Measurements from ENCODE around the gene CDH23. TPM values are rescaled to one million over a fixed set of nuclear protein-coding genes. Genes with fewer than 3 reads are reported as not detected.

Gene CDH23
- total RNA-seq, 2 donors from 2014 or later, result 0.06 TPM; not detected in 1

GRCh38 chr10:71426058-71426605 lies 29.4 kb downstream of the CDH23 start:
- Mint-ChIP-seq H3K36me3 (no peaks in the 10 kb centered on the region), H3K9me3 (no peaks in the 10 kb centered on the region), H3K27me3 (peaks cover 0 to 17% of the 10 kb centered on the region in 2 donors), H3K27ac (no peak overlapping the region), H3K4me3 (no peak overlapping the region), H3K4me1 (ENCODE audit: low read depth in 2 of 2) (no peaks in the 10 kb centered on the region)
- ATAC-seq (no peak), DNase-seq (ENCODE audit: low spot score) (no peak)

- H3K27me3 Mint-ChIP-seq, result peaks cover 0 to 20% of the 10 kb centered on the region in 2 donors
- ATAC-seq (no peak), DNase-seq (ENCODE audit: low spot score) (no peak)
- no peaks in the 10 kb centered on the region for H3K9me3 Mint-ChIP-seq
- H3K27ac Mint-ChIP-seq, result no peak overlapping the region
- no peaks in the 10 kb centered on the region for H3K36me3 Mint-ChIP-seq
- H3K4me3 Mint-ChIP-seq, result no peak overlapping the region
- H3K4me1 Mint-ChIP-seq (ENCODE audit: low read depth in 2 of 2), result peaks cover 3 to 4% of the 10 kb centered on the region in 2 donors
These were observed 30.5 kb downstream of the CDH23 start for GRCh38 chr10:71427246-71427645.

GRCh38 chr10:71429304-71429703 lies 32.6 kb downstream of the CDH23 start:
- H3K36me3 Mint-ChIP-seq, result no peaks in the 10 kb centered on the region
- H3K27me3 Mint-ChIP-seq, result peaks cover 0 to 21% of the 10 kb centered on the region in 2 donors
- peaks cover 13 to 14% of the 10 kb centered on the region in 2 donors for H3K4me1 Mint-ChIP-seq (ENCODE audit: low read depth in 2 of 2)
- ATAC-seq (no peak), DNase-seq (ENCODE audit: low spot score) (no peak)
- H3K9me3 Mint-ChIP-seq, result no peaks in the 10 kb centered on the region
- H3K4me3 Mint-ChIP-seq, result no peak overlapping the region
- no peak overlapping the region for H3K27ac Mint-ChIP-seq

- Mint-ChIP-seq H3K4me1 (ENCODE audit: low read depth in 2 of 2) (peaks cover 16 to 17% of the 10 kb centered on the region in 2 donors), H3K27ac (no peak overlapping the region), H3K9me3 (no peaks in the 10 kb centered on the region), H3K36me3 (no peaks in the 10 kb centered on the region), H3K4me3 (no peak overlapping the region), H3K27me3 (peaks cover 0 to 17% of the 10 kb centered on the region in 2 donors)
- DNase-seq (ENCODE audit: low spot score) (no peak), ATAC-seq (no peak)
These were observed 33.2 kb downstream of the CDH23 start for GRCh38 chr10:71429929-71430328.

GRCh38 chr10:71431239-71432100 lies 34.8 kb downstream of the CDH23 start:
- ATAC-seq (no peak), DNase-seq (ENCODE audit: low spot score) (no peak)
- Mint-ChIP-seq H3K4me3 (no peak overlapping the region), H3K4me1 (ENCODE audit: low read depth in 2 of 2) (peaks cover 22 to 23% of the 10 kb centered on the region in 2 donors), H3K27ac (no peak overlapping the region), H3K36me3 (no peaks in the 10 kb centered on the region), H3K9me3 (no peaks in the 10 kb centered on the region), H3K27me3 (peaks cover 0 to 16% of the 10 kb centered on the region in 2 donors)

- Mint-ChIP-seq H3K4me3 (peak overlapping the region; percentile 1), H3K4me1 (ENCODE audit: low read depth in 2 of 2) (peaks cover 22 to 23% of the 10 kb centered on the region in 2 donors), H3K36me3 (no peaks in the 10 kb centered on the region), H3K27ac (no peak overlapping the region), H3K27me3 (peaks cover 0 to 16% of the 10 kb centered on the region in 2 donors), H3K9me3 (no peaks in the 10 kb centered on the region)
- ATAC-seq (no peak), DNase-seq (ENCODE audit: low spot score) (no peak)
These were observed 35.6 kb downstream of the CDH23 start for GRCh38 chr10:71432101-71432905.

GRCh38 chr10:71432956-71433767 lies 36.4 kb downstream of the CDH23 start:
- no peak for DNase-seq (ENCODE audit: low spot score)
- H3K4me1 Mint-ChIP-seq (ENCODE audit: low read depth in 2 of 2), result peaks cover 22 to 23% of the 10 kb centered on the region in 2 donors

GRCh38 chr10:71433768-71434744 lies 37.3 kb downstream of the CDH23 start:
- Mint-ChIP-seq H3K36me3 (no peaks in the 10 kb centered on the region), H3K27ac (no peak overlapping the region), H3K9me3 (no peaks in the 10 kb centered on the region), H3K4me3 (no peak overlapping the region), H3K4me1 (ENCODE audit: low read depth in 2 of 2) (peaks cover 22 to 23% of the 10 kb centered on the region in 2 donors), H3K27me3 (peaks cover 0 to 14% of the 10 kb centered on the region in 2 donors)
- ATAC-seq (peak; percentile 52 to 67), DNase-seq (ENCODE audit: low spot score) (no peak)

More at GRCh38 chr10:71432956-71433767, 36.4 kb downstream of the CDH23 start:
- Mint-ChIP-seq H3K27ac (no peak overlapping the region), H3K27me3 (peaks cover 0 to 16% of the 10 kb centered on the region in 2 donors), H3K9me3 (no peaks in the 10 kb centered on the region), H3K36me3 (no peaks in the 10 kb centered on the region), H3K4me3 (no peak overlapping the region)
- no peak for ATAC-seq

GRCh38 chr10:71434760-71435394 lies 38.2 kb downstream of the CDH23 start:
- DNase-seq (ENCODE audit: low spot score), result no peak
- no peaks in the 10 kb centered on the region for H3K36me3 Mint-ChIP-seq
- H3K9me3 Mint-ChIP-seq, result no peaks in the 10 kb centered on the region
- peaks cover 22 to 23% of the 10 kb centered on the region in 2 donors for H3K4me1 Mint-ChIP-seq (ENCODE audit: low read depth in 2 of 2)
- ATAC-seq, result no peak
- no peak overlapping the region for H3K4me3 Mint-ChIP-seq
- no peak overlapping the region for H3K27ac Mint-ChIP-seq
- peaks cover 0 to 8% of the 10 kb centered on the region in 2 donors for H3K27me3 Mint-ChIP-seq

- H3K36me3 Mint-ChIP-seq, result no peaks in the 10 kb centered on the region
These were observed 39.0 kb downstream of the CDH23 start for GRCh38 chr10:71435571-71436267.

GRCh38 chr10:71436268-71437125 lies 39.8 kb downstream of the CDH23 start:
- no peak for DNase-seq (ENCODE audit: low spot score)
- H3K9me3 Mint-ChIP-seq, result no peaks in the 10 kb centered on the region
- peaks cover 0 to 8% of the 10 kb centered on the region in 2 donors for H3K27me3 Mint-ChIP-seq
- ATAC-seq, result no peak
- H3K4me1 Mint-ChIP-seq (ENCODE audit: low read depth in 2 of 2), result peaks cover 22 to 23% of the 10 kb centered on the region in 2 donors
- H3K4me3 Mint-ChIP-seq, result no peak overlapping the region
- no peak overlapping the region for H3K27ac Mint-ChIP-seq
- no peaks in the 10 kb centered on the region for H3K36me3 Mint-ChIP-seq

More at GRCh38 chr10:71435571-71436267, 39.0 kb downstream of the CDH23 start:
- no peak for DNase-seq (ENCODE audit: low spot score)
- Mint-ChIP-seq H3K27me3 (peaks cover 0 to 8% of the 10 kb centered on the region in 2 donors), H3K4me1 (ENCODE audit: low read depth in 2 of 2) (peaks cover 22 to 23% of the 10 kb centered on the region in 2 donors), H3K9me3 (no peaks in the 10 kb centered on the region), H3K4me3 (no peak overlapping the region), H3K27ac (no peak overlapping the region)
- ATAC-seq, result no peak

Data from natural killer cell treated with Interleukin-12 subunit alpha and Interleukin-12 subunit beta and Interleukin-15 and Interleukin-18, amount 100 ng/mL, for 72 hours (primary cell).